OCI-LY7 (cell line): ENCODE results near the gene S100A6. TPM values are rescaled to one million over a fixed set of nuclear protein-coding genes. Genes with fewer than 3 reads are reported as not detected.

ENCODE experiments used
- BruUV-seq: library from RNA; stranded (reverse); fragments of 400-500 nt; replicated peaks from 2 replicates; lab custom pipeline; 2021; lab: Mats Ljungman, UMichigan
- CTCF ChIA-PET: fragments of 300-600 bp; sonication (Branson Sonifier 250); formaldehyde crosslinking; loops from one replicate; lab custom pipeline; 2022; ENCODE audit warnings: antibody characterized with exemption; ENCODE audit not compliant: unreplicated experiment; lab: Charles Lee
- POLR2A ChIA-PET: fragments of 300-600 bp; sonication (Branson Sonifier 250); formaldehyde crosslinking; loops from one replicate; lab custom pipeline; 2022; ENCODE audit warnings: antibody characterized with exemption; lab: Charles Lee
- DNase-seq: peaks from one replicate; pipeline ENCODE4 v3.0.0-alpha.2; 2015; ENCODE audit warnings: low spot score
- H2AFZ ChIP-seq: fragments of 200-600 bp; sonication (generic), shearing (Covaris generic); 2 replicates; pipeline ENCODE4 v1.6.1; 2014; ENCODE audit warnings: mild to moderate bottlenecking, antibody characterized with exemption, low read length, moderate library complexity
- H3K27ac ChIP-seq: fragments of 200-600 bp; sonication (generic); 2 replicates; pipeline ENCODE4 v1.5.1; 2014; ENCODE audit warnings: mixed run types, low read depth, mild to moderate bottlenecking, moderate library complexity, low read length, inconsistent platforms; ENCODE audit not compliant: poor library complexity, severe bottlenecking
- H3K36me3 ChIP-seq: fragments of 200-600 bp; sonication (generic); 2 replicates; pipeline ENCODE4 v1.6.1; 2014; ENCODE audit warnings: mild to moderate bottlenecking, antibody characterized with exemption, low read length, moderate library complexity, mixed read lengths; ENCODE audit not compliant: insufficient read depth
- H3K4me1 ChIP-seq: fragments of 200-600 bp; sonication (generic); 2 replicates; pipeline ENCODE4 v1.5.1; 2014; ENCODE audit warnings: mild to moderate bottlenecking, low read length; ENCODE audit not compliant: insufficient read depth, poor library complexity, severe bottlenecking
- H3K4me2 ChIP-seq: fragments of 200-600 bp; sonication (generic); 2 replicates; pipeline ENCODE4 v1.6.1; 2014; ENCODE audit warnings: mild to moderate bottlenecking, low read length
- H3K4me3 ChIP-seq: fragments of 200-600 bp; sonication (generic); 2 replicates; pipeline ENCODE4 v1.5.1; 2014; ENCODE audit warnings: mild to moderate bottlenecking, low read depth, low read length; ENCODE audit not compliant: poor library complexity, severe bottlenecking
- H3K79me2 ChIP-seq: fragments of 200-600 bp; sonication (generic); 2 replicates; pipeline ENCODE4 v1.6.1; 2016; ENCODE audit warnings: low read depth, mild to moderate bottlenecking, low read length, moderate library complexity, mixed read lengths; ENCODE audit not compliant: insufficient read depth
- H3K9me2 ChIP-seq: fragments of 200-600 bp; sonication (generic); 2 replicates; pipeline ENCODE4 v1.6.1; 2016; ENCODE audit warnings: mild to moderate bottlenecking, low read length, mixed read lengths; ENCODE audit not compliant: insufficient read depth
- H3K9me3 ChIP-seq: fragments of 200-600 bp; sonication (generic); 2 replicates; pipeline ENCODE4 v1.6.1; 2014; ENCODE audit warnings: mild to moderate bottlenecking, mixed run types, low read length, mixed read lengths
- H4K20me1 ChIP-seq: fragments of 200-600 bp; sonication (generic); 2 replicates; pipeline ENCODE4 v1.6.1; 2014; ENCODE audit warnings: mild to moderate bottlenecking, antibody characterized with exemption, low read length, moderate library complexity, mixed read lengths; ENCODE audit not compliant: insufficient read depth
- EZH2phosphoT487 ChIP-seq: fragments of 200-600 bp; sonication (generic); IDR thresholded peaks from 2 replicates; pipeline ENCODE4 v1.6.1; 2018; ENCODE audit warnings: low read depth, borderline replicate concordance, mild to moderate bottlenecking, mixed run types, antibody characterized with exemption, low read length, moderate library complexity, mixed read lengths
- intact Hi-C: fragments of 100-400 bp; cut with micrococcal nuclease; formaldehyde crosslinking; loops from one replicate; pipeline ENCODE4 v1.10.0; 2022; ENCODE audit not compliant: unreplicated experiment
- total RNA-seq, 2 experiments: library from RNA; depleted of rRNA in 1 of 2; stranded (reverse); fragments of >200 nt in 1 of 2; shearing (Covaris generic) in 1 of 2; gene quantifications; 2 replicates each; pipeline ENCODE4 v1.2.3, GENCODE V29; 2014 to 2022
- TF ChIP-seq, protein P1 (sequence below): fragments of 200-600 bp; sonication (generic); conservative IDR thresholded peaks from 2 replicates; pipeline ENCODE4 v1.5.1; 2014; ENCODE audit warnings: mild to moderate bottlenecking, antibody characterized with exemption, low read length, moderate library complexity, mixed read lengths

S100A6 gene
- total RNA-seq, 2 experiments from 2014 or later: not detected

DNA sequence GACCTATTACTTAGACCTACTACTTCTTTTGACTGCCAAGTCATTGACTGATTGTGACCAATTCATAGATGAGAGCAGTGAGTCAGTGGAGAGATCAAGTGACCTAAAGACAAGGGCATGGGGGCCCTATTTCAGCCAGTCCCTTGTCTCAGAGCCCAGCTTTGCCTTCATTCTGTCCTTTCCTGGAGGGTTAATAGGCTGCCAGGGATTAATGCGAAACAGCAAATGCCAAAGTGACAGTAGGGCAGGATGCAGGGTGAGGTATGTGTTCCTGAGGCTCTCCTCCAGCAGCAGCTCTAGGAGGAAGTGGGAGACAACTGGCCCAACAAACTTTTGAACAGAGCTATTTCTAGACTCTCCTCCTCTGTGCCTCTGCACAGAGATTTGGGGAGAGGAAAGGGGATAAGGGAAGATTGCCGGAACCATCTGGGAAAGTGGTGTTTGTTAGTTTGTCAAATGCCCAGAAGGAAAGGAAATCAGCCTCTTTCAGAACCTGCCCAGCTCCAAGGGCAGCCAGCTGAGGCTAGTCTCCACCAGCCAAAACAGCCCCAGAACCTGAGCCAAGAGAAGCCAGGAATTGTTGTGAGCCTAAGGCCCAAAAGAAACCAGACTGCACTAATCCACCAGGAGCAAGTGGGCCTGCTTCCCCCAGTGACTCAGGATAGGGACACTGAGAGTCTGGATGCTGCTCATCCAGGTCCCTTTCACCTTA, 18.2 kb upstream of the S100A6 start:
- ChIA-PET CTCF (no interaction called here), POLR2A (interaction anchor here (0.6 kb wide), 1 partner anchor 212 kb away, joined by 5 read pairs; no protein-coding TSS in a partner anchor)
- no peaks in the 10 kb centered on the region for H3K36me3 ChIP-seq
- no peak overlapping the region for H3K4me3 ChIP-seq
- intact Hi-C loops: no loop called here
- no TSS peak for BruUV-seq
- H3K9me3 ChIP-seq: no peaks in the 10 kb centered on the region
- TF ChIP-seq, protein P1, sequence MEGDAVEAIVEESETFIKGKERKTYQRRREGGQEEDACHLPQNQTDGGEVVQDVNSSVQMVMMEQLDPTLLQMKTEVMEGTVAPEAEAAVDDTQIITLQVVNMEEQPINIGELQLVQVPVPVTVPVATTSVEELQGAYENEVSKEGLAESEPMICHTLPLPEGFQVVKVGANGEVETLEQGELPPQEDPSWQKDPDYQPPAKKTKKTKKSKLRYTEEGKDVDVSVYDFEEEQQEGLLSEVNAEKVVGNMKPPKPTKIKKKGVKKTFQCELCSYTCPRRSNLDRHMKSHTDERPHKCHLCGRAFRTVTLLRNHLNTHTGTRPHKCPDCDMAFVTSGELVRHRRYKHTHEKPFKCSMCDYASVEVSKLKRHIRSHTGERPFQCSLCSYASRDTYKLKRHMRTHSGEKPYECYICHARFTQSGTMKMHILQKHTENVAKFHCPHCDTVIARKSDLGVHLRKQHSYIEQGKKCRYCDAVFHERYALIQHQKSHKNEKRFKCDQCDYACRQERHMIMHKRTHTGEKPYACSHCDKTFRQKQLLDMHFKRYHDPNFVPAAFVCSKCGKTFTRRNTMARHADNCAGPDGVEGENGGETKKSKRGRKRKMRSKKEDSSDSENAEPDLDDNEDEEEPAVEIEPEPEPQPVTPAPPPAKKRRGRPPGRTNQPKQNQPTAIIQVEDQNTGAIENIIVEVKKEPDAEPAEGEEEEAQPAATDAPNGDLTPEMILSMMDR: no peak
- no peak for TF ChIP-seq EZH2phosphoT487
- no peaks in the 10 kb centered on the region for H3K79me2 ChIP-seq
- no peaks in the 10 kb centered on the region for H4K20me1 ChIP-seq
- DNase-seq: no peak
- no peaks in the 10 kb centered on the region for H3K9me2 ChIP-seq
- H3K27ac ChIP-seq: no peak overlapping the region
- no peak overlapping the region for H3K4me2 ChIP-seq
- no peak overlapping the region for H2AFZ ChIP-seq
- no peaks in the 10 kb centered on the region for H3K4me1 ChIP-seq

DNA sequence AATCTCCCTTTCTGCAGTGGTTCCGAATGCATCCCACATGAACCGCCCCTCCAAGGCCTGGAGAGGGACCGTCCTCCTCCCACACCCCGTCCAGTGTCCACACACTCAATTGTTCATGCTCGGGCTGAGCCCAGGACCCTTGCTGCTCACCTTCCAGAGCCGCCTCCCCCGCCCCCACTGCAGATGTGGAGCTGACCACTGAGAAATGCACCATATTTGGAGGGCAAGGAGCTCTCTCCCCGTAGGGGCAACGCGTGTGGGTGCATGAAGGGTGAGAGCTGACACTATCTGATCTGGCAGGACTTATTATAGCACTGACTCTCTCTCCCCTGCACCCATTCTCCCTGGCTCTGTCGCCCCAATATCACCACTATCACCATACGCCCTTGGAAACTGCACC, 17.3 kb upstream of the S100A6 start:
- ChIA-PET CTCF (no interaction called here), POLR2A (interaction anchor here (0.6 kb wide), 1 partner anchor 49 kb away, joined by 3 read pairs; no protein-coding TSS in a partner anchor)
- DNase-seq: no peak
- H4K20me1 ChIP-seq: no peaks in the 10 kb centered on the region
- no peaks in the 10 kb centered on the region for H3K9me3 ChIP-seq
- no peak overlapping the region for H3K4me3 ChIP-seq
- BruUV-seq: no TSS peak
- H3K79me2 ChIP-seq: no peaks in the 10 kb centered on the region
- TF ChIP-seq EZH2phosphoT487: no peak
- TF ChIP-seq, protein P1: no peak
- no peak overlapping the region for H3K27ac ChIP-seq
- no peak overlapping the region for H2AFZ ChIP-seq
- H3K4me2 ChIP-seq: no peak overlapping the region
- H3K4me1 ChIP-seq: no peaks in the 10 kb centered on the region
- no peaks in the 10 kb centered on the region for H3K36me3 ChIP-seq
- intact Hi-C loops: no loop called here
- H3K9me2 ChIP-seq: no peaks in the 10 kb centered on the region

DNA sequence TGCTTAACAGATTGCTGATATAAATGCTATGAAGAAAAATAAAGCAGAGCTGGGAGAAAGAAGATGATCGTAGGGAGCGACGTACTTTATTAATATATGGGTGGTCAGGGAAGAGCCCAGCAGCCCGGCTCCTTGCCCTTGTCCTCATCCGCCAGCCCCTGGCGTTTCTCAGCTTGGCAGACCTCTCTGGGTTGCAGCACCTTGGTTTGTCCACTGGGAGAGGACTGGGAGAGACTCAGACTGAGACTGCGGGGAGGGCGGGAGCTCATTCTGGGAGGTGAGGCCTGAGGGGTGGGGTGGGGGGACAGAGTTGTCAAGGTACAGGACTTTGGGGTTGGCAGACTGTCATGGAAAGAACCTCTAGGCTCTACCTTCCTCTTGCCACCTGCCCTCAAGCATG, 16.5 kb upstream of the S100A6 start:
- BruUV-seq: no TSS peak
- H3K79me2 ChIP-seq: no peaks in the 10 kb centered on the region
- H2AFZ ChIP-seq: no peak overlapping the region
- no peaks in the 10 kb centered on the region for H3K9me2 ChIP-seq
- ChIA-PET POLR2A (no interaction called here), CTCF (interaction anchor here (0.5 to 0.6 kb wide), 2 partner anchors 99 to 594 kb away, joined by 4 read pairs; no protein-coding TSS in a partner anchor)
- no peaks in the 10 kb centered on the region for H4K20me1 ChIP-seq
- no peak overlapping the region for H3K4me3 ChIP-seq
- no peaks in the 10 kb centered on the region for H3K36me3 ChIP-seq
- TF ChIP-seq, protein P1: no peak
- TF ChIP-seq EZH2phosphoT487: no peak
- H3K27ac ChIP-seq: no peak overlapping the region
- H3K9me3 ChIP-seq: no peaks in the 10 kb centered on the region
- no peak overlapping the region for H3K4me2 ChIP-seq
- DNase-seq: no peak
- no peaks in the 10 kb centered on the region for H3K4me1 ChIP-seq
- intact Hi-C loops: no loop called here
